ENCODE results near the gene CNOT6.
"Not testable (repeated sequence)": the region's sequence is repeated elsewhere in the genome, so short reads cannot be mapped to it uniquely, and the experiment has no call there.

Gene CNOT6

GRCh38 chr5:180522330-180522729 lies 28.2 kb downstream of the CNOT6 start:
- no peak for DNase-seq

- no peak for DNase-seq
Observed at GRCh38 chr5:180523629-180524466, 29.7 kb downstream of the CNOT6 start.

GRCh38 chr5:180525399-180525798 lies 31.2 kb downstream of the CNOT6 start:
- DNase-seq = no peak

- no peak for DNase-seq
Observed at GRCh38 chr5:180526269-180526668, 32.1 kb downstream of the CNOT6 start.

- no peak for DNase-seq
Observed at GRCh38 chr5:180527659-180528058, 33.5 kb downstream of the CNOT6 start.

- DNase-seq = not testable (repeated sequence)
Observed at GRCh38 chr5:180531036-180531585, 36.9 kb downstream of the CNOT6 start.

GRCh38 chr5:180532268-180532667 lies 38.1 kb downstream of the CNOT6 start:
- no peak for DNase-seq

- DNase-seq = no peak
Observed at GRCh38 chr5:180533845-180534244, 39.7 kb downstream of the CNOT6 start.

GRCh38 chr5:180535573-180535972 lies 41.4 kb downstream of the CNOT6 start:
- DNase-seq = no peak

- DNase-seq = no peak
Observed at GRCh38 chr5:180540050-180540694, 46.0 kb downstream of the CNOT6 start.

GRCh38 chr5:180541710-180542109 lies 47.5 kb downstream of the CNOT6 start:
- DNase-seq = no peak

- DNase-seq = no peak
Observed at GRCh38 chr5:180545248-180545647, 51.1 kb downstream of the CNOT6 start.

- no peak for DNase-seq
Observed at GRCh38 chr5:180548563-180548962, 54.4 kb downstream of the CNOT6 start.

GRCh38 chr5:180553530-180553929 lies 59.4 kb downstream of the CNOT6 start:
- DNase-seq = no peak

GRCh38 chr5:180555168-180555921 lies 61.2 kb downstream of the CNOT6 start:
- DNase-seq = no peak

- no peak for DNase-seq
Observed at GRCh38 chr5:180557217-180557809, 63.1 kb downstream of the CNOT6 start.

GRCh38 chr5:180558232-180558631 lies 64.1 kb downstream of the CNOT6 start:
- no peak for DNase-seq

GRCh38 chr5:180563994-180564393 lies 69.8 kb downstream of the CNOT6 start:
- DNase-seq = no peak

- DNase-seq = no peak
Observed at GRCh38 chr5:180568914-180569313, 74.7 kb downstream of the CNOT6 start.

GRCh38 chr5:180575571-180575970 lies 81.4 kb downstream of the CNOT6 start:
- no peak for DNase-seq

- DNase-seq = no peak
Observed at GRCh38 chr5:180580681-180581080, 86.5 kb downstream of the CNOT6 start.

GRCh38 chr5:180583738-180584137 lies 89.6 kb downstream of the CNOT6 start:
- no peak for DNase-seq

GRCh38 chr5:180586204-180586603 lies 92.0 kb downstream of the CNOT6 start:
- DNase-seq = no peak

Measured in NCI-H524 treated with DMSO at 0.1 percent for 48 hours (cell line).